Breast epithelium (tissue), 3 donors: ENCODE data around the gene KANSL2.
"Not testable (repeated sequence)": the region's sequence is repeated elsewhere in the genome, so short reads cannot be mapped to it uniquely, and the experiment has no call there.

Source experiments
- CTCF ChIP-seq, 3 donors: fragments of 450-650 bp; IDR thresholded peaks; one replicate each; pipeline ENCODE4 v1.5.1; 2016 to 2017; ENCODE audit warnings: antibody characterized with exemption in 3 of 3, mild to moderate bottlenecking in 3 of 3, moderate library complexity in 3 of 3
- POLR2A ChIP-seq: fragments of 450-650 bp; IDR thresholded peaks from one replicate; pipeline ENCODE4 v1.6.1; 2016; ENCODE audit warnings: antibody characterized with exemption, mild to moderate bottlenecking, moderate library complexity
- POLR2AphosphoS5 ChIP-seq, 3 donors: sonication (generic); formaldehyde crosslinking; IDR thresholded peaks; one replicate each; pipeline ENCODE4 v1.6.1; 2017; ENCODE audit warnings: antibody characterized with exemption in 3 of 3

DNA sequence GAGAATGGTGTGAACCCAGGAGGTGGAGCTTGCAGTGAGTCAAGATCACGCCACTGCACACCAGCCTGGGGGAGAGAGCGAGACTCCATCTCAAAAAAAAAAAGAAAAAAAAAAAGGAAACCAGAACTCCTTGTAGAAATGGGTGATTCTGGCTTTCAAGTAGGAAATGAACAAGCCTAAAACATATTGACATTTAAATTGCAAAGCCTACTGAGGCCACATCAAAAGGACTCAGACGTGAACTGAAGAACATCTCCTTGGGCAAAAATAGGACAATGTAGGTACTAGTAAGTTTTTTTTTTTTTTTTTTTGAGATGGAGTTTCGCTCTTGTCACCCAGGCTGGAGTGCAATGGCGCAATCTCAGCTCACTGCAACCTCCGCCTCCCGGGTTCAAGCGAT, 36.7 kb downstream of the KANSL2 start:
- not testable (repeated sequence) for TF ChIP-seq CTCF (IDR thresholded peaks at IDR 0.05); POLR2A; POLR2AphosphoS5 (IDR thresholded peaks at IDR 0.05)
